NCI-H1694 treated with DMSO at 0.1 percent for 48 hours (cell line): ENCODE measurements around the gene EFEMP2.

Experiments used
- DNase-seq: peaks from one replicate; lab custom pipeline; 2025; lab: John Stamatoyannopoulos, UW

Gene EFEMP2

GRCh38 chr11:65865550-65866172 is 6.9 kb downstream of the EFEMP2 start:
- DNase-seq, result no peak

- no peak for DNase-seq
These were observed 7.7 kb downstream of the EFEMP2 start for GRCh38 chr11:65864706-65865471.

GRCh38 chr11:65863889-65864705 is 8.5 kb downstream of the EFEMP2 start:
- no peak for DNase-seq

- no peak for DNase-seq
These were observed 9.4 kb downstream of the EFEMP2 start for GRCh38 chr11:65862941-65863888.

GRCh38 chr11:65862191-65862735 is 10.3 kb downstream of the EFEMP2 start:
- no peak for DNase-seq

- DNase-seq, result no peak
These were observed 10.9 kb downstream of the EFEMP2 start for GRCh38 chr11:65861533-65862183.

- no peak for DNase-seq
These were observed 11.5 kb downstream of the EFEMP2 start for GRCh38 chr11:65861165-65861505.

GRCh38 chr11:65860278-65861164 is 12.1 kb downstream of the EFEMP2 start, which contains the start of gene MUS81:
Gene MUS81 (plus strand): TSS chr11:65860433. CDS start chr11:65860754, 321 bp downstream.
- DNase-seq, result peak; percentile 89

- peak; percentile 63 for DNase-seq
These were observed 12.8 kb downstream of the EFEMP2 start for GRCh38 chr11:65859812-65860277.

- peak; percentile 94 for DNase-seq
These were observed 13.3 kb downstream of the EFEMP2 start for GRCh38 chr11:65859095-65859811.

GRCh38 chr11:65858681-65859087 is 13.9 kb downstream of the EFEMP2 start:
- DNase-seq, result peak; percentile 48

- DNase-seq, result peak; percentile 91
These were observed 14.5 kb downstream of the EFEMP2 start, which contains the start of gene CFL1 for GRCh38 chr11:65857853-65858680. Gene CFL1 (minus strand): TSS chr11:65858180. CDS start chr11:65858099, 81 bp downstream.

GRCh38 chr11:65857500-65857852 is 15.1 kb downstream of the EFEMP2 start:
- no peak for DNase-seq

GRCh38 chr11:65856689-65857499 is 15.7 kb downstream of the EFEMP2 start:
- DNase-seq, result no peak

- DNase-seq, result no peak
These were observed 16.7 kb downstream of the EFEMP2 start for GRCh38 chr11:65855927-65856363.

GRCh38 chr11:65854852-65855837 is 17.5 kb downstream of the EFEMP2 start:
- DNase-seq, result no peak
